Islet precursor cell (in vitro differentiated cells): ENCODE results near the gene MVB12B.
"Not testable (repeated sequence)": the region's sequence is repeated elsewhere in the genome, so short reads cannot be mapped to it uniquely, and the experiment has no call there.

Source experiments
- DNase-seq: peaks from one replicate; pipeline ENCODE4 v3.0.0-alpha.2; 2018

Gene MVB12B

DNA sequence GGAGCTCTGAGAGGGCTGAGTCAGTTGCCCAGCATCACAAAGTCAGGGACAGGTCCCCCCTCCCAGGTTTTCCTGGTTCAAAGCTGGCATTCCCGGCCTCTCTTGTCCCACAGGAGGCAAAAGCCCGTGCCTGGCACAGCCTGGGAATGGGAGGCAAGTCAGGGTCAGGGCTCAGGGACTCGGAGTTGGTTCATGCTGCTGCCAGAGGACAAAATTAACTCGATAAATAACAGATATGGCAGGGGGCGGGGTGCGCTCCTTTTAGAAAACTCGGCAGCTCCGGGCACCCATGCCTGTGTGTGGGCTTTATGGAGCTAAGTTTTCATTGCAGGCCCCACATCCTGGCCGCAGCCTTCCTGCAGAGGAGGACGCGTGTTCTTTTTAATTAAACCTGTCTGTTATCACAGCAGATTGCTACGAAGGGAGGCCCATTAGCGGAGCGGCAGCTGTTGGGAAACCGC is 224.3 kb downstream of the MVB12B start:
- DNase-seq: no peak

DNA sequence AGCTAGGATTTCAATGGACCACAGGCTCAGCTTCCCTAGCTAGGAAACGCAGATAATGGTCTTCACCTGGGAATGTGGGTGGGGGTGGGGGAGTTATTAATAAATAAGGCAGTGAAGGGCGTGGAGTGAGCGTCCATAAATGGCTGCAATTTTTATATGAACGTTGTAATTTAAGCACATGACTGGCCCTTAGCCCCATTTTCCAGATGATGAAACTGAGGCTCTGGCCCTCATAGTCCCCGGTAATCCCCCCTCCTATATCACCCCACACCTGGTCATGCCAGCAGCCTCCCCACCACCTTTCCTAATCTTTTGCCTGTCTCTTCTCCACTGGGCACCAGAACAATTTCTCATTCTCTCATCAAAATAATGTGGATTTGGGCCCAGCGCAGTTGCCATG is 225.2 kb downstream of the MVB12B start:
- DNase-seq: no peak

DNA sequence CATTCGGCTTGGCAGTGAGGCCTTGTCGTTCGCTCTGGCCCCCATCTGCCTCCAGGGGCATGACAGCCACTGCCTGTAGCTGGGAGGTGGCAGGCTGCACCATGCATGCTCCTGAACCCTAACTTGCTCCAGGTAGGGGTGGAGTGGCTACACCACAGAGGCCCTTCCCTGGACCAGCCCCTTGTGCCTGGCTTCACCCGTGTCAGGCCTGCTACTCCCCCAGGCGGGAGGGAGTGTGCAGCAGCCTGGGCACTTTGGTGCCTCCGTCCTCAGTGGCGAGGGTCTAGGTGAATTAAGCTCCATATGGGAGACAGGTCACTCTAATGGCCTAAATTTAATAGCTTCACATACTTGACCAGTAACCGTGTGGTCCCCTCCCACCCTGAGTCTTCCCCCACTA is 227.7 kb downstream of the MVB12B start:
- no peak for DNase-seq

DNA sequence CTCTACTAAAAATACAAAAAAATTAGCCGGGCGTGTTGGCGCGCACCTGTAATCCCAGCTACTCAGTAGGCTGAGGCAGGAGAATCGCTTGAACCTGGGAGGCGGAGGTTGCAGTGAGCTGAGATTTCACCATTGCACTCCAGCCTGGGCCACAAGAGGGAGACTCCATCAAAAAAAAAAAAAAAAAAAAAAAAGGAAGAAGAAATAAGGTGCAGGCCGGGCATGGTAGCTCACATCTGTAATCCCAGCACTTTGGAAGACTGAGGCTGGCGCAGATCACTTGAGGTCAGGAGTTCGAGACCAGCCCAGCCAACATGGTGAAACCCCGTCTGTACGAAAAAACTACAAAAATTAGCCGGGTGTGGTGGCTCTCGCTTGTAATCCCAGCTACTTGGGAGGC is 228.8 kb downstream of the MVB12B start:
- not testable (repeated sequence) for DNase-seq
